ENCODE measurements around the gene PRDM13.
"Not testable (repeated sequence)": the region's sequence is repeated elsewhere in the genome, so short reads cannot be mapped to it uniquely, and the experiment has no call there.

Gene PRDM13

DNA sequence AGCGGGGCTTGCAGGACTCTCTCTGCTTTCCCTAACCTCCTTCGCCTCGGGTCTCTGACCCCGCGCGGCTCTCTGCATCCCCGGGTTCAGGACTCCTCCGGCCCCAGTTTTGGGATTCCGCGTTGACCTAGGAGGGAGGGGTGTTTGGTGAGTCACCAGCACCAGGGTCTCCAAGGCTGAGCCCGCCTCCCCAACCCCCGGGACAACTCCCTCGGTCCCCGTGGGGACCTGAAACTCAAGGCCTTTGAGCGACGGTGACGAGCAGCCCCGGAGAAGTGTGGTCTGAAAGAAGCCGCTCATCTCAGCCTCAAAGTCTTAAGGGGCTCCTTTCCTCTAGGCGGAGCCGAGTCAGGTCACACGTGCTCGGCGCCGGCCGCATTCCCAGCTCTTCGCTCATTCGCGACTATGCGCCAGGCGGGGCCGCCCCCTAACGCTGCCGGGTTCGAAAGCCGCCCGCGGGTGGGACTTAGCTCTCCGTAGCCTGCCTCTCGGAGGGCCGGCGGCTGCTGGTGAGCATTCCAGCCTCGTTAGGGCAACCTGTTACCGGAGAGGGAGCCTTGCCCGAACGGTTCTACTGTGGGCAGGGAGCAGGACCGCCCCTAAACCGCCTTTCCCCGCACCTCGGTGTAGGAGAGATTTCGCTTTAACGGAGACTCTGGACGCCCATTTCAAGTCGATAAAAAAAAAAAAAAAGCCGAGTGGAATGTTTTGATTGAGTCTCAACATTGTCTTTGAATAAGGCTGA is 3.0 kb upstream of the PRDM13 start:
- DNase-seq (ENCODE audit: low read depth in 2 of 2): no peak

DNA sequence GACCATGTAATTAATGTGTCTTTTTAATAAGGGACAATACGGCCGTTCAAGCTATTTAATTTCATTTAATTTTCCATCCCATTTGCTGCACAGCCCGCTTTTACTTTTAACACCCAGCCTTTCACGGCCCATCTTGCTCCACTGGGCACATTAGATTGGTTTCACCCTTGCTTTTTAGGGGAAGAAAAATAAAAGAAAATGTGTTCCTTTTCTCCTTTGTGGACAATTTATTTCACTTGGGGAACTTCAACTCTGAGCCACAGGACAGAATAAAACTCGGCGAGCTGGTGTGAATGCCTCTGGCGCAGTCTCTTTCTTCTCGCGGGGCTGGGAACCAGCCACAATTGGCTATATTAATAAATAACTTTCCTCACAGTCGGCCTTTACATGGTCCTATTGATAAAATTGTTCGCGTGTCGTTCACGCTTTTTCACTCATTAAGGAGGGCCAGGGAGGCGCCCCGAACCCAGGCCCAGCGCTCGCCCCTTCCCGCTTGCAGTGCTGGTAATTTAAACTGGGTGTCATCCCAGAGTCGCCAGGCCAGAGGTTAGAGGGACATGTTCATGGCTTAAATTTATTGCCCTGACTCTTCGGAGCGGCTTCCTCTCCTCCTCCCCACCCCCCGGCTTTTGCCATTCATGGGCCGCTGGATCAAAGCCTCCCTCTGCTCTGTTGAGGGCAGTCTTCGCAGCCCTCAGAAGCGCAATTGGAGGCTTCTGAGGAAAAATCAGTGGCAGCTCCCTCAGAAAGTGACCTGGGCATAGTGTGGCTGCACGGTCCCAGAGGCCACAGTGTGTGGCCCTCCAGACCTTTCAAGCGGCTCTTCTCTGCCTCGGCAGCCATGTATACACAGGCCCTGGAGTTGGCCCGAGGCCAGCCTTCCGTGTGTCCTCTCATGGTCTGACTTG is 2.2 kb upstream of the PRDM13 start:
- DNase-seq (ENCODE audit: low read depth in 2 of 2): no peak

DNA sequence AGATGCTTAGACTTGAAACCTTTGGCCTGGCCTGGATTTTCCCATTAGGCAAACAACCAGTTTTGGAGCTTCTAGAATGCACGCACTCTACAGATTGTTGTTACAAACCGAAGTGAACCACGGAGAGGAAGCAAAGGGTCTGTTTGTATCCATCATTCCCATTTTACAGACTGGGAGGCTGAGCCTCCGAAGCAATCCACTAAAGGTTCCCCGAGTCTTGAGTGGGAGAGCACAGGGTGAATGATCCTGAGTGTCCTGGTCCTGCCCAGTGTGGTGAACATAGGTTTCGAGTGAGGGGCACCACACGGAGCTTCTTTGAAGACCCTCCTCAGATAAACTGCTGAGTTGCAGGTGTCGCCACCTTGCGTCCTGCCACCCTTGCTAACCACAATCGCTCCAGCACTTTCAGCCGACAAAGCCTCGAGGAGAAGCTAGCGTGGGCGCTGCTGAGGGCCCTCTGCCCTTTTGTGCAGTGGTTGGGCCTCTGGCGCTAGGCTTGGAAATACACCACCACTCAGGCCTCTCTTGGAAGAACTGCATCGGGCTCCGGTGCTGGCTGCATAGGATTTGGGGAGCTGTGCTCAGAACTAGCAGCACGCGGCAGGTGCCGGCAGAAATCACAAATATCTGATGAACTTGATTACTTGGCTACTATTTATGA is 1.4 kb upstream of the PRDM13 start:
- DNase-seq (ENCODE audit: low read depth in 2 of 2): no peak

DNA sequence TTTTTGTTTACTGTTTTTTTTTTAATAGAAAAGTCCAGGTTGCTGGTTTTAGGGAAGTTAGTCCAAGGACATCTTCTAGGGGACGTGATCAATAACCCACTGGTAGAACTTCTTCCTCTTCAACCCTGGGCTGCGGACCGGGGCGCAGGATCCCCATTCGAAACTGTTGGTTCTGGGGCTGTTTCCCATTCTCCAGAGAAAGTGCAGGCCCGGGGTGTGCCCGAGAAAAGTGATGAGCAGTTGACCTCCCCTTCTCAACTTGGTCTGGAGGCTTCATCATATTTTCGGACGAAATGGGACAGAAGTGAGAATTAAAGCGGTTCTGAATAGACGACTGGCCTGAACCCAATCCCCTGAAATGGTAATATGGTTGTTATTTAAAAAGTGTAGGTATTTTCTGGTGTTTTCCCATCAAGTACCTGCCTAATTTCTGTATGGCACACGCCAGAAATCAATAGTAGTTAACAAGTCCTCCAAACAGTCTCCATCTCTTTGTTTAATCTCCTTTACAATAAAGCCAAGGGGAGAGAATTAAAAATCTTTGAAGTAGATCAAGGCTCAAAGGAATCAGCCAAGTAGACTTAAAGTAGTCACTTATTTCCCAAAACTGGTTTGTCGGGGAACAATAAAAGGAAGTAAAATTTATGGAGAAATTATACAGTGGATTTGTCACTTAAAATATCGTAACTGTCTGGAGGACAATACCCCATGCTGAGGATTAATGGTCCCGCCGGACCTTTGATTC is 550 bp upstream of the PRDM13 start:
- DNase-seq (ENCODE audit: low read depth in 2 of 2): no peak

DNA sequence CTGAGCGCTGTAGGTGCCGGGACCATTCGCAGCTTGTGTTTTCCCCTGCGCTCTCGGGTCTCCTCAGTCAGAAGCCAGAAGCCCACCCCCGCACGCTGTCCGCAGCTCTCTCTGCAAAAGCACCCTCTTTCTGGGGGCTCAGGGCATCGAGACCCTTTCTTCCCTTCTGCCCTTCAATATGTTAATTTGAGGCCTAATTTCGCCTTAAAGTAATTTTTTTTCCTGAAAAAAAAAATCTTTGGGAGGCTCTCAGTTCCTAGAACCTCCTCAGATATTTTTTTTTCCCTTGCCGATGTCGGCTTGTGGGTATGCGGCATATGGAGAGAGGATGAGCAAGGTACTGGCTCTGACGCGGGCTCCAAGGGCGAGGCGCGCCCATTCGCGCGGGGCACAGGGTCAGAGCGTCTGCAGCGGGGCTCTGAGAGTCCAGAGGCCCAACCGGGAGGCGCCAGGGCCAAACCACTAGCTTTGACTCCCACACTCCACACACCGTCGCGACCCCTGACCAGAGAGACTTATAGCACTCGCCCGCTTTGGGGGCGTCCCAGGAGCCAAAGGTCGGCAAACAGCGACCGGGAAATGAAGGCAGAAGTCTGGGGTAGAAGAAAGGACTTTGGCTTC is 893 bp downstream of the PRDM13 start:
- no peak for DNase-seq (ENCODE audit: low read depth in 2 of 2)

DNA sequence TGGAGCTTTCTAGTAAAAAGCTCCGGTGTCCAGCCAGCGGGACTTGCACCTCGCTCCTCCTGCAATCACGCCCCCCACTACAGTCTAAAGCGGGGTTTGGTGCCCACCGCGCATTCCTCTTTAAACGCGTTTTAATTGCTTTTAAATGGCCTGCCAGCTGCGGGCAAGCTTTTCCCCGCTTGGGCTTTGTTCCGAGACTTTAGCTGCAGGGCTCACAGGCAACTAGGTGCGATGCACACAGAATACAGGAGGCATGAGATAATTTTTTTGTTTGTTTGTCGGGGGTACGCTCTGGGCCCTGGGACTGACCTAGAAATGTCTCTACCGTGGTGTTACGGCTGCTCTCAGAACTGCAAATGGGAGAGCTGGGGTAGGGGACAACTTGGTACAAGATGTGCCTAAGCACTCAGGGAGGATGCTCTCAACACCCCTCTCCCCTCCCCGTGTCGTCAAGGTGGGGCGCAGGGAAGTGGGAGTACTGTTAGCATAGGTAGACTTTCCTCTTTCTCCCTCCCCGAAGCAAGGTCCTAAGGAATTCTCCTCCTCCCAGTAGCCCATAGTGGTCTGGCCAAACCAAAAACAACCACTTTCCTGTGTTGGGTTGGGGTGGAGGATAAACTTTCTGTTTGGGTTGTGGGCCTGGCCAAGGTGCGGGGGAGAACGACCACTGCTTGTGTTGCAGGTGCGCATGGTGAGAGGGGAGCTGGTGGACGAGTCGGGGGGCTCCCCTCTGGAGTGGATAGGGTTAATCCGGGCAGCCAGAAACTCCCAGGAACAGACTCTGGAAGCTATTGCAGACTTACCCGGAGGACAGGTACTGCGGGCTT is 1.6 kb downstream of the PRDM13 start:
- DNase-seq (ENCODE audit: low read depth in 2 of 2): no peak

DNA sequence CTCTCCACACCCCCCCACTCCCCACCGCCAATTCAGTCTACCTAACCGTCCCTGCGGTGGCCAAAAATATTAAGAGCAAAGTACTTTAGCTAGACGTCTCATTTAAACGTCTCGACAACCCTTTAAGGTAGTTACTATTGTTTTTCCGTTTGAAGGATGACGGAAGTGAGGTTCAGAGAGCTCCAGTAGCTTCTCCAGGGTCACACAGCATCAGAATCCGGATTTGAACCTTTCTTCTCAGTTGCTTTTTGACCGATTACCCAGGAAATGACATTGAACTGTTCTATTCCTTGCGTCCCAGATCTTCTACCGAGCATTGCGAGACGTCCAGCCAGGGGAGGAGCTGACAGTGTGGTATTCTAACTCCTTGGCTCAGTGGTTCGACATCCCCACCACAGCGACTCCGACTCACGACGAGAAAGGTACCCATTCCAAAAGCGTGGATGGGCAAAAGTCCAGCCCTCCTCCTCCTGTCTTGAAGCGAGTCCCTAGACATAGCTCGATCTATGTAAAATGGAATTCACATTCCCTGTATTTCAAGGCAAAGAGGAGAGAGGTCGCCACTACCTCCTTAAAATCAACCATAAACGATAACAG is 2.4 kb downstream of the PRDM13 start:
- DNase-seq (ENCODE audit: low read depth in 2 of 2): no peak

DNA sequence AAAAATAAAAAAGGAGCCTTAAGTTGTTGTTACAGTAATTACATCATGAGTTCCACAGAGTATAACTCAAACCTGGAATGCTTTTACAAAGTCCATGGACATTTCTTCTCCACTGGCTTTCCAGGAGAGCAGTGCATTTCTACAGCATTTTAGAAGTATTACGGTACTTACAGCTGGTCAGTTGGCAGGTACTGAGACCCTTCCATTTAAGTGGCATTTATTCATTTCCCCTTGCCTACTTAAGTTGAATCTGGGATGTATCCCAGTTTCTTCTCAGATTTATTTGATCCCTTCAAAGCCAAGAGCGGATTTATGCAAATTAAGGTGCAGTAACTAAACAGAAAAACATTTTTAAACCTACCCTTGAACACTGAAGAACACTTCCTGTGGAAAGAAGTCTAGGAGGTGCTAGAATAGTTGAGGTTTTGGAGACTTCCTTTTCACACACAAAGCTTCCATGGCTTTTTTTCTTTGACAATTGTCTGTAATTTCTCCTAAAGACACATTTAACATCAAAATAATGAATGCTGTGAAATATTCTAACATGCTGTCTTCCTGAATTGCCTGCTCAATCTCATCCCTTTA is 3.4 kb downstream of the PRDM13 start:
- no peak for DNase-seq (ENCODE audit: low read depth in 2 of 2)

DNA sequence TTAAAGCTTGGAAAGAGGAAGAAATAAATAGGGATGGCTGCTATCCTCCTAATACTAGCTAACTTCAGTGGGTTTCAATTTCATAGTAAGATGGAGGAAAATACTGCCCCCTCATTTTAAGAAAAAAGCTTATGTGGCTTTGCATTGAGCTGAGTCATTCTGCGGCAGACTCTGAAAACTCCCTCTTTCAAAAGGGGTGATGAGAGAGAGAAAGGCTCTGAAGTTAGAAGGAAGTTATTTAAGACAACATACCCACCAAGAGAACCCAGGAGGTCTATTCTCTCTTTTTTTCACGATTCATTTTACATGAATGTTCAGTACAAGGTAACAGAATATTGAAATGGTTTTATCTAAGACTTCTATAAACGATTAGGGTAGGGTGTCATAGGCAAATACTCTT is 4.5 kb downstream of the PRDM13 start:
- no peak for DNase-seq (ENCODE audit: low read depth in 2 of 2)

DNA sequence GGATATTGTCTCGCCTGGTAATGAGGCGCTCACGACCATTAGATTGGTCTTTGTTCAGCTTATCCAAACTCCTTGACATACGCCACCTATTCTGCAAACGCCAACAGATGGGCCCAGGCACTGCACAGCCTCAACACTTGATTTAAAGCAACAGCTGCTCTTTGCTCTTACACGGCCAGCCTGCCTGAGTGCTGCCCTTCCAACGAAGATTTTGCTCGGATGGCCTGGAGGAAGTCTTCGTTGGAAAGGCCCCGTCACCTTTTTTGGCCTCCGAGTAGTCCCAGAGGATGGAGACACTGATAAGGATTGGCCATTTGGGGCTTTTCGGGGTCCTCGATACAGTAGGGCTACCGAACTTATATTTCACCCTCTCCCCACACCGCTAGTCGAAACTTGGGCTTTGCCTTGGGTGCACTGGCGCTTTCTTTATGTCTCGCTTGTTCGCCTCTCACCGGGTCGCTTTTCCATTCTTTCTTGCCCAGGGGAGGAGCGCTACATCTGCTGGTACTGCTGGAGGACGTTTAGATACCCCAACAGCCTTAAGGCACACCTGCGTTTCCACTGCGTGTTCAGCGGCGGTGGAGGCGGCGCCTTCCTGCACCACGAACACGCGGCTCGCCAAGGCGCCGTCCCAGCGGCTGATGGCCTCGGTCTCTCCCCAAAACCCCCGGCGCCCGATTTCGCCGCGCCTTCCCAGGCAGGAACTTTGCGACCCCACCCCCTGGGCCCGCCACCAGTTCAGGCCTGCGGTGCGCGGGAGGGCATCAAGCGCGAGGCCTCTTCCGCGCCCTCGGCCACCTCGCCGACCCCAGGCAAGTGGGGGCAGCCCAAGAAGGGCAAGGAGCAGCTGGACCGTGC is 6.1 kb downstream of the PRDM13 start:
- DNase-seq (ENCODE audit: low read depth in 2 of 2): no peak

DNA sequence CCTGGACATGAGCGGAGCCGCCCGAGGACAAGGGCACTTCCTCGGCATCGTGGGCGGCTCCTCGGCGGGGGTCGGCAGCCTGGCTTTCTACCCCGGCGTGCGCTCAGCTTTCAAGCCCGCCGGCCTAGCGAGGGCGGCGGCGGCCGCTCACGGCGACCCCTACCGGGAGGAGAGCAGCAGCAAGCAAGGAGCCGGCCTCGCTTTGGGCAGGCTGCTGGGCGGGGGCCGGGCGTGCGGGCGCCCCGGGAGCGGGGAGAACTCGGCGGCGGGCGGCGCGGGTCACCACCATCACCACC is 6.7 kb downstream of the PRDM13 start:
- DNase-seq (ENCODE audit: low read depth in 2 of 2): no peak

DNA sequence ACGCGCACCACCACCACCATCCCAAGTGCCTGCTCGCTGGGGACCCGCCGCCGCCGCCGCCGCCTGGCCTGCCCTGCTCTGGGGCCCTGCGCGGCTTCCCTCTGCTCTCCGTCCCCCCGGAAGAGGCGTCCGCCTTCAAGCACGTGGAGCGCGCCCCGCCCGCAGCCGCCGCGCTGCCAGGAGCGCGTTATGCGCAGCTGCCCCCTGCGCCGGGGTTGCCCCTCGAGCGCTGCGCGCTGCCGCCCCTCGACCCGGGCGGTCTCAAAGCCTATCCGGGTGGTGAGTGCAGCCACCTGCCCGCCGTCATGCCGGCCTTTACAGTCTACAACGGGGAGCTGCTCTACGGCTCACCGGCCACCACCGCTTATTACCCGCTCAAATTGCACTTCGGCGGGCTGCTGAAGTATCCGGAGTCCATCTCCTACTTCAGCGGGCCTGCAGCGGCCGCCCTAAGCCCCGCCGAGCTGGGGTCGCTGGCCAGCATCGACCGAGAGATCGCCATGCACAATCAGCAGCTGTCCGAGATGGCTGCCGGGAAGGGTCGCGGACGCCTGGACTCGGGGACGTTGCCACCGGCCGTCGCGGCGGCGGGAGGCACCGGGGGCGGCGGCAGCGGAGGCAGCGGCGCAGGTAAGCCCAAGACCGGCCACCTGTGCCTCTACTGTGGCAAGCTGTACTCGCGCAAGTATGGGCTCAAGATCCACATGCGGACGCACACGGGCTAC is 7.2 kb downstream of the PRDM13 start:
- DNase-seq (ENCODE audit: low read depth in 2 of 2): no peak

DNA sequence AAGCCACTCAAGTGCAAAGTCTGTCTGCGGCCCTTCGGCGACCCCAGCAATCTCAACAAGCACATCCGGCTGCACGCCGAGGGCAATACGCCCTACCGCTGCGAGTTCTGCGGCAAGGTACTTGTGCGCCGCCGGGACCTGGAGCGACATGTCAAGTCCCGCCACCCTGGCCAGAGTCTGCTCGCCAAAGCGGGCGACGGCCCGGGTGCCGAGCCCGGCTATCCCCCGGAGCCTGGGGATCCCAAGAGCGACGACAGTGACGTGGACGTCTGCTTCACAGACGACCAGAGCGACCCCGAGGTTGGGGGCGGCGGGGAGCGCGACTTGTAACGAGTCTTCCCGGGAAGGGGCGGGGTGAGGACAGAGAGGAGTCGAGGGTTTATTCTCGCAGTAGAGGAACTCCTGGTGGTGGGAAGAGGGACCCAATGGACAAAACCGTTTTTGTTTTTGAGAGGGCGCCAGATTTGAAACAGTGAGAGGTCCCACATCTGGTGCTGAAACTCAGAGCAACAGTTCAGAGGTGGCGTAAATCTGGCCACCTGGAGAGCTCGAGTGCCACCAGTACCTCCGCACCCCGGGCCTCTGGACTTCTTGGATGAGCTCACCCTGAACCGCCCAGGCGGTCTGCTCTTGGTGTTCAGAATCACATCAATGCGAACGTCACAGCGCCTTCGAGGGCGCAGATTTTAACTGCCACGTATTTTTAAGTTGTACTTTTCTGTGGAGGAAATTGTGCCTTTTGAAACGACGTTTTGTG is 8.0 kb downstream of the PRDM13 start:
- DNase-seq (ENCODE audit: low read depth in 2 of 2): no peak

DNA sequence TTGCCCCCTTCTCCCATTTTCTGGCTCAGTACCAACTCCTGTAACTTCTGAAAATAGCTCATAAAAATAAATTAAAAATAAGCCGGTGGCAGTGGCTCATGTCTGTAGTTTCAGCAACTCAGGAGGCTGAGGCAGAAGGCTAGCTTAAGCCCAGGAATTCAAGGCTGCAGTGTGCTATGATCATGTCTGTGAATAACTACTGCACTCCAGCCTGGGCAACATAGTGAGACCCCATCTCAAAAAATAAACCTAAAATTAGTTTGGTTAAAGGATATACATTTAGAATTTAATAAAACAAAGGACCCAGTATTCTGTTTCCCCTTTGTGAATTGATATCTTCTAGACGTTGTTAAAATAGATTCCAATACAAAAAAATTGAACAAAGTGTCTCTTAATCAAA is 10.5 kb downstream of the PRDM13 start:
- no peak for DNase-seq (ENCODE audit: low read depth in 2 of 2)

DNA sequence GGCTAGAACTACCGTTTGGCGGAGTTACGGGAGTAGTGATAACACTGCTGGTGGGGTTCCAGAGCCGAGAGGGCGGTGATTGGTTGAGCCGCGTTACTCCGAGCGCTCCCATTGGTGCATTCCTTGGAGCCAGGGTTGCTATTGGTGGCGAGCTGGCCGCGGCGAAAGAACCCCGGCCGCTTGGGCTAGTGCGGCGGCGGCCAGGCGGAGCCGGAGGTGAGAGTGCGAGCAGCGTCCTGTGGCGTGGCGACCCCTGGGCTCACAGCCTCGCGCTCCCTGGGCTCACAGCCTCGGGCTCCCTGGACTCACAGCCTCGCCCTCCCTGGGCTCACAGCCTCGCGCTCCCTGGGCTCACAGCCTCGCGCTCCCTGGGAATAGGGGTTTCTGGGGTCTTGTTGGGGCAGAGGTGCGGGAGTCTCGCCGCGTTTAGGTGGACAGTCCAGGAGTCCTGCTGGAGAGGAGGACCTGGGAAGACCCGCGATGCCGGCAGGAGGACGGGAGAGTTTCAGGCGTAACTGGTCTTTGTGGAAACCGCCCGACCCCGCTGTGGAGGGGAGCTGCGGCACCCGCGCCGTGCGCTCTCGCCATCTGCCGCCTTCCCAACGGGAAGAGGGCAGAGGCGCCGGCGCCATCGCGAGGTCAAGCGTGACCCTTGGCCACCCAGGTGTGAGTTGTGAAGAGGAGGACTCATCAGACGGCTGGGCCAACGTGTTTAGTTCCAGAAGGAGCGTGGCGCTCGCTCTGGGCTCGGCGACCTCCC is 12.2 kb downstream of the PRDM13 start:
- no peak for DNase-seq (ENCODE audit: low read depth in 2 of 2)

DNA sequence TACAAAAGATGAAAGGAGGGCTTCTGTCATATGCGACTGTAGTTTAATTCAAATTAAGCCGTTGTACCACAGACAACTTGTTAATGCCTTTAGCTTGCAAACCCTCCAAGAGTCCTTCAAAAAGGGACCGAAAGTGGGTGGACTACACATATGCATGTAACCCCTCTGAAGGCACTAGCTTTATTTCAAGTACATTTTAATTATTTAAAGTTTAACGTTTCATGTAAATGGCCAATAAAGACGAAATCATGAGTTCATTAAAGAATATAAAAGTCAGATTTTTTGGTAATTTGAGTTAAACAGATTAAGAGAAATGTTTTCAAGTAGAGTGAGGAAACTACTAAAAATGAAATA is 12.8 kb downstream of the PRDM13 start:
- no peak for DNase-seq (ENCODE audit: low read depth in 2 of 2)

DNA sequence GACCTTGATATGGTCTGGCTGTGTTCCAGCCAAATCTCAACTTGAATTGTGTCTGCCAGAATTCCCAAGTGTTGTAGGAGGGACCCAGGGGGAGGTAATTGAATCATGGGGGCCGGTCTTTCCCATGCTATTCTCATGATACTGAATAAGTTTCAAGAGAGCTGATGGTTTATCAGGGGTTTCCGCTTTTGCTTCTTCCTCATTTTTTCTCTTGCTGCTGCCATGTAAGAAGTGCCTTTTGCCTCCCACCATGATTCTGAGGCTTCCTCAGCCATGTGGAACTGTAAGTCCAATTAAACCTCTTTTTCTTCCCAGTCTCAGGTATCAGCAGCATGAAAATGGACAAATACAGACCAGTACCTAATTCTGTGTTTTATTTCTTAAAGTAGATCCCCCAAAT is 15.4 kb downstream of the PRDM13 start:
- not testable (repeated sequence) for DNase-seq (ENCODE audit: low read depth in 2 of 2)

Measured in stimulated activated CD4-positive, alpha-beta T cell treated with anti-CD3 and anti-CD28 coated beads, Interleukin-4, amount 100 ng/mL, for 48 hours (primary cell).